NCI-H526 (cell line): ENCODE results near the gene INPP5A.
"Not testable (repeated sequence)": the region's sequence is repeated elsewhere in the genome, so short reads cannot be mapped to it uniquely, and the experiment has no call there.

Source experiments
- DNase-seq, 2 experiments: peaks; one replicate each; lab custom pipeline; 2025; lab: John Stamatoyannopoulos, UW

Gene INPP5A

GRCh38 chr10:132537684-132538001 lies at the start of gene INPP5A:
TSS of gene INPP5A (plus strand) at chr10:132537787. CDS start at chr10:132538097, 310 bp downstream.
- no peak for DNase-seq

DNA sequence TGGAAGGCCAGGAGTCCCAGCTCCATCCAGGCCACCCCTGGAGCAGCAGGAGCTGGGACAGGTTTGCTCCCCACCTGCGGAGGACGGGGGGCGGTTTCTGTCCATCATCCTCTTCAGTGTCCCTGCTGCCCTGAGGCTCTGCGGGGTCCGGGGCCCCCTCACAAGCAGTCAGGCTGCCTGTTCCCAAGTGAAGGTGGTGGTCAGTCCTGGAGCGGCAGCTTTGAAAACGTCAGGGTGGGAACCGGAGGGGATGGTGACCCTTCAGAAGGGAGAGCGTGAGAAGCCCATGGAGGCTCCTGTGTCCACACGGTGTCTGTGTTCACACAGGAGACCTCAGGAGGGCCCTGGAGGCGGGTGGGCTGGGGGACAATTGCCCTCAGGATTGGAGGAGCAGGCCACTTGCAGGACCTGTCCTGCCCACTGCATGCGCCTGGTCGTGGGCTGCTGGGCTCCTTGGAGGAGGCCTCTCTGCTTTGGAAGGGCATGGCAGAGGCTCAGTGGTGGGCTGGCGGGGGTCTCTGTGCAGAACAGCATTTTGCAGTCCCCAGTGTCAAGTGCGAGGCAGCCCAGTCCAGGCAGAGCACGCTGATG lies 49.3 kb upstream of the INPP5A start:
- no peak for DNase-seq

DNA sequence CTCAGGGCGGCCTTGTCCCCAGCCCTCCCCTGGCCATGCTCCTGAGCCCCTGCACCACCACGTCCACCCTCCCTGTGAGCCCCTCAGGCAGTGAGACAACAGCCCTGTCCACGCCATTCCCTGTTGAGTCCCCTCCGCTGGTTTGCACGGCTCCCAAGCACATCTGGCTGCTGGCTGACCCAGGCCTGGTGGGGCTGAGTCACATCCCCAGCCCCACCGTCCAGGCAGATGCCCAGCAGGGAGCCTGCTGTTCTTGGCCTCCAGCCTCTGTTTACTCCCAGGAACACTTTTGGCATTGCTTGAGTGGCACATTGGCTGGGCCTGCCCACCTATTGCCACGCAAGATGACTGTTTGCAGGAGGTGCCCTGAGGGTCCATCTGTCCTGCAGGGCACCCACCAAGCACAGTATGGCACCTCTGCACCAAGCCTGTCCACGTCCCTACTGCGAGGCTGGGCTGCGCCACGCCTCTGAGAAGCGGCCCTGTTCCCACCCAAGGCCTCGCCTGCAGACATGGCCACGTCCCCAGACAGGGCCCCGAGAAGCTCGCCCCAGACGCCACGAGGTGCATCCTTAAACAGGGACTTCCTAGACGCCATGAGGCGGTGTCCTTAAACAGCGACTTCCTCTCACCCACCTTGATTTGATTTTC lies 48.4 kb upstream of the INPP5A start:
- no peak for DNase-seq

DNA sequence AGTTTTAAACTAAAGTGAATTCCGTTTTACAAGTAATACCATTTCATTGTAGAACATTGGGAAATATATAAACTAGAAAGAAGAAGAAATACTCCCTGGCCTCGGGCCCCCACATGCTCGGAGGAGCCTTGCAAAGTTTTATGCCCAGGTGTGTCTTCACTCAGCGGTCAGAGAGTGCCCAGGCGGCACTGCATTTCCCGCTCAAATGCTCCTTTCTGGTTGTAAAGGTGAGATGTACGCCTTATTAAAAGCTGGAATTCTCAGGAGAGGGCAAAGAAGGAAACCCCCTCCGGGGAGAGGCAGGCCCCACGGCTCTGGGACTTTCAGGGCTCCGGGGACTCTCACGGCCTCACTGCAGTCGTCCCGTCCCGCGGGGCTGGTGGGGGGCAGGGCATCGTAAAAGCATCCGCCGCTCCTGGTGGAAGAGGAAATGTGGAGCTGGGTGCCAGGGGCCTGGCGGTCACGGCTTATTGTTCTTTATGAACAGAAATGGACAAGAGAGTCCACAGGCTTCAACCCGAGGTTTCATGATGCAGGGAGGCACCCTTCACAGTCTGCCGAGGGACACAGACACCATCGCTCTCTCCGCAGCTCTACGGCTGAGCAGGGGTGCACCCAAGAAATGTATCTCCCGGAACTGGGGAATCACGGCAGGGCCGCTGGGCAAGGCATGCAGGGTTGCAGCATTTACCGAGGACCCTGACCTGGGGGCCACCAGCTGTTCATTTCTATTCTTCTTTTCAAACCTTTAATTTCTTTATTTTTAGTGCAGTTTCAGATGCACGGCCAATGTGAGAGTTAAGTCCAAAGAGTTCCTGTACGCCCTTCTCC lies 47.7 kb upstream of the INPP5A start:
- no peak for DNase-seq

DNA sequence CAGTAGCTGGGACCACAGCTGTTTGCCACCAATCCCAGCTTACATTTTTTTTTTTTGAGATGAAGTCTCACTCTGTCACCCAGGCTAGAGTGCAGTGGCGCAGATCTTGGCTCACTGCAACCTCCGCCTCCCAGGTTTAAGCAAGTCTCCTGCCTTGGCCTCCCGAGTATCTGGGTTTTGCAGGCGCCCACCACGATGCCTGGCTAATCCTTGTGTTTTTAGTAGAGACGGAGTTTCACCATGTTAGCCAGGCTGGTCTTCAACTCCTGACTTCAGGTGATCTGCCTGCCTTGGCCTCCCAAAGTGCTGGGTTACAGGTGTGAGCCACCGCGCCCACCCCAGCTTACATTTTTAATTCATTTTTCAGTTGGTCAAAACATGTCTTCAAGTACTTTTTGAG lies 46.1 kb upstream of the INPP5A start:
- DNase-seq: not testable (repeated sequence)

- no peak for DNase-seq
These were observed 45.1 kb upstream of the INPP5A start for GRCh38 chr10:132492323-132493025.

GRCh38 chr10:132493246-132493755 lies 44.3 kb upstream of the INPP5A start:
- DNase-seq: no peak

DNA sequence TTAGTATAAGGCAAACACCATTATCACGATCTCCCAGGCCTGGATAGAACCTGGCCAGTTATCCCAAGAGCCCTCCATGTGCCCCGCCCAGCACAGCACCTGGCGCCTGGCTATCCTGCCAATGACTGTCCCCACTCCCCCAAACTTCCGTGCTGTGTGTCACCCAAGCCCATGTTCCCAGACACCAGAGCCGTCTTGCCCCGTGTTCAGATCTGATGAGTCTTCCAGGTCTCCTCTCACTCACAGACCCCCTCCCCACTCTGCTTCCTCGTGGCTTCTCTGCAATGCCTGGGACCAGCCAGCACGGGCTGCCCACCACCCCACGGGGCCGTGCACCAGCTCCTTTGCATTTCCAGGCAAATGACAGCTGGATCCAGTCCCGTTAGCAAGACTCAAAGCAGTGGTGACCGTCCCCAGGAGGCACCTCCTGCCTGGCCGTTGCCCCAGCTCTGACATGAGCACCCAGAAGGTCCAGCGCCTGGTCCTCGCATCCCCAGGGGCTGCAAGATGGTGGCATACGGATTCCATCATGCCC lies 43.8 kb upstream of the INPP5A start:
- DNase-seq: no peak

DNA sequence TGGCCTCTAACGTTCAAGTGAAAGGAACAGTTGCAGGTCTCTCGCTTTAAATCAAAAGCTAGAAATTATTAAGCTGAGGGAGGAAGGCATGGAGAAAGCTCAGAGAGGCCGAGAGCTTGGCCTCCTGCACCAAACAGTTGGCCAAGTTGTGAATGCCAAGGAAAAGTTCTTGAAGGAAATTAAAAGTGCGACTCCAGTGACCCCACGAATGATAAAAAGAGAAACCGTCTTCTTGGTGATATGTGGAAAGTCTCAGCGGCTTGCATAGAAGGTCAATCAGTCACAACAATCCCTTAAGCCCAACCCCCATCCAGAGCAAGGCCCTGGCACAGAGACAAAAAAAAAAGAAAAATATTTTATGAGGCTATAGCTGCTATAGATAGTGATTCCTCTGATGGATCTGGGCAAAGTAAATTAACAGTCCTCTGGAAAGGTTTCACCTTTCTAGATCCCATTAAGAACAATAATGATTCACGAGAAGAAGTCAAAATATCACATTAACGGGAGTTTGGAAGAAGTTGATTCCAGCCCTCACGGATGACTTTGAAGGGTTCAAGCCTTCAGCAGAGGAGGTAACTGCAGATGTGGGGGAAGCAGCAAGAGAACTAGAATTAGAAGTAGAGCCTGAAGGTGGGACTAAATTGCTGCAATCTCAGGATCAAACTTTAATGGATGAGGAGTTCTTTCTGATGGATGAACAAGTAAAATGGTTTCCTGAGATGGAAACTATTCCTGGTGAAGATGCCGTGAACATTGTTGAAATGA lies 42.5 kb upstream of the INPP5A start:
- DNase-seq: no peak

- no peak for DNase-seq
These were observed 41.1 kb upstream of the INPP5A start for GRCh38 chr10:132496360-132497062.

DNA sequence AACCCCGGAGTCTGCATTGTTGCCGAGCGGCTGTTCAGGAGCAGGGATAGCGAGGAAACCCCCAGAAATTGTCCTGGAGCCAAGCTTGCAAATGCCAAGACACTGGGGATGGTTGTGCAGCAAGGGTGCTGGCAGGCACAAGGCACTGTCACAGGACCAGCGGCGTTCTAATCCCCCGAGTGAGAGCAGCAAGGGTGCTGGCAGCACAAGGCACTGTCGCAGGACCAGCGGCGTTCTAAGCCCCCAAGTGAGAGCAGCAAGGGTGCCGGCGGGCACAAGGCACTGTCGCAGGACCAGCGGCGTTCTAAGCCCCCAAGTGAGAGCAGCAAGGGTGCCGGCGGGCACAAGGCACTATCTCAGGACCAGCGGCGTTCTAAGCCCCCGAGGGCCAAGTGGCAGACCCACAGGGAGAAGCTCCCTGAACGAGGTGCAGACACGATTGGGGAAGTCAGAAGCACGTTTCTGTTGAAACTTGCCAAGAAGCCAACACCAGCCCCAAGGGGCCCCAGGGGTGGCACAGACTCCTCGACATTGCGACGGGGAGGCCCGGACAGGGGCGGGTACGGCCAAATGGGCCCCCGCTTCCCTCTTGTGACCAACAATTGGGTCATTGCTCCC lies 40.4 kb upstream of the INPP5A start:
- no peak for DNase-seq

DNA sequence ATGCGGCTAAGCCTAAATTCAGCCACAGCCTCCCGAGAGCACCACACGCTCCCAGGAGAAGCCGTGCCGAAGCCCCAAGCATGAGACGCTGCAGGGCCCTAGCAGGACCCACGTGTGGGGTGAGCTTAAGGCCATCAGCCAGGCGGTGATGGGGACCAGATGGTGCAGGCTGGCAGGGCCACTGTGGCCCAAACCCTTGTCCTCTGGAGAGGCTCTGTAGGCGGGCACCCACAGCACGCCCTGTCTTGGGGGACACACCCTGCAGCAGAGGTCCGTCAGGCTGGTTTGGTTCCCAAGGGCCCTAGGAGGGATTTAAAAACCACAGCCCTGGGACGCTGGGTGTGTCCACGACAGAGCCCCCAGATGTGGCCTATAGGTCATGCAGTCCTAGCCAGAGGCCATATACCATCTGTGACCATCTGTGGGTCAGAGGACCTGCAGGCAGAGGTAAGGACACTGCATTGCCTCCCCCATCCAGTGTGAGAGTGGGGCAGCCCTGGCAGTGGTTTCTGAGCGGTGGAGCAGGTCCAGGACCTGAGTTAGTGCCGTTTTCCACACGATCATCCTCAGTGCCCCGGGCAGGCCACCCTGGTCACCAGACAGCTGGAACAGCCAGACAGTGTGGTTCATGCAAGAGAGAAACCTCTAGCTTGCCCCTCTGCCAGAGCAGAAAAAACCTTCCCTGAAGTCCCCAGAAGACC lies 39.6 kb upstream of the INPP5A start:
- DNase-seq: no peak

DNA sequence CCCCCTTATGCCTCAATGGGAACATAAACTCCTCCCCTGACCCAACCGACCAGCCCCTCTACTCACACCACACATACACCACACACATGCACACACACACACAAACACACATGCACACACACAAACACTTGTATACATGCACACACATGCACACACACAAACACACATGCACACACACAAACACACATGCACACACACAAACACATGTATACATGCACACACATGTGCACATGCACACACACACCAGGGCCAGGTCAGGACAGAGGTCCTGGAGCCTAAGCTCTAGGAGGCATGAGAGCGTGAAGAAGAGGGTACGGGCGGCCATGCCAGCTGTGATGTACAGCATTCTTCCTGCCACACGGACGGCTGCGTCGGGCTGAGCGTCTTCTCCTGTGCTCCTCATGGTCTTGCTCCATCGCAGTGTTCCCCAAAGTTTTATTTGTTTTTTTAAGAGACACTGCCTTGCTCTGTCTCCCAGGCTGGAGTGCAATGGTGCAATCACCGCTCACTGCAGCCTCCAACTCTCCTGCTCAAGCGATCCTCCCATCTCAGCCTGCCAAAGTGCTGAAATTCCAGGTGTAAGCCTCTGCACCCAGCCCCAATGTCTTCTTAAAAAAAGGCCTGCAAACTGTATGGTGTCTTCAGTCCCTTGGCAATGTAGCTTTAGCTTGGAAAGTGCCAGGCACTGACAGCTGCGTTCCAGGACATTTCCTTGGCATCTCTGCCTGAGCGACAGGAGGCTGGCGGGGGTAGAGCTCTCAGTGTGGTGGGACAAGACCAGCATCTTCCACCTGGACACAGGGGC lies 38.8 kb upstream of the INPP5A start:
- DNase-seq: no peak

DNA sequence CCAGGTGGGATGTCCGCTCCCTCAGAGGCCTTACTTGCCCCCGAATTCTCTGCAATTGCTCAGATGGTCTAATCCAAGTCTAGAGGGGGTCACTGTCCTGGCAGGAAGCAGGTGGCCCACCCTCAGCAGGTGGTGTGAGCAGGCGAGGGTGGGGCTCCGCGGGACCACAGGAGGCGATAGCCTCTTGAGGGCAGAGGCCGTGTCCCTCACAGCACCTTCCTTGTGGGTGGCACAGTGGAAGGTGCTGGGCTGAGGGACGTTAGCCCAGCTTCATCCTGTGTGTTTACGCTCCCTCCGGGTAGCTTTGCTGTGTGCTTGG lies 38.3 kb upstream of the INPP5A start:
- no peak for DNase-seq

GRCh38 chr10:132500781-132501415 lies 36.7 kb upstream of the INPP5A start:
- no peak for DNase-seq

DNA sequence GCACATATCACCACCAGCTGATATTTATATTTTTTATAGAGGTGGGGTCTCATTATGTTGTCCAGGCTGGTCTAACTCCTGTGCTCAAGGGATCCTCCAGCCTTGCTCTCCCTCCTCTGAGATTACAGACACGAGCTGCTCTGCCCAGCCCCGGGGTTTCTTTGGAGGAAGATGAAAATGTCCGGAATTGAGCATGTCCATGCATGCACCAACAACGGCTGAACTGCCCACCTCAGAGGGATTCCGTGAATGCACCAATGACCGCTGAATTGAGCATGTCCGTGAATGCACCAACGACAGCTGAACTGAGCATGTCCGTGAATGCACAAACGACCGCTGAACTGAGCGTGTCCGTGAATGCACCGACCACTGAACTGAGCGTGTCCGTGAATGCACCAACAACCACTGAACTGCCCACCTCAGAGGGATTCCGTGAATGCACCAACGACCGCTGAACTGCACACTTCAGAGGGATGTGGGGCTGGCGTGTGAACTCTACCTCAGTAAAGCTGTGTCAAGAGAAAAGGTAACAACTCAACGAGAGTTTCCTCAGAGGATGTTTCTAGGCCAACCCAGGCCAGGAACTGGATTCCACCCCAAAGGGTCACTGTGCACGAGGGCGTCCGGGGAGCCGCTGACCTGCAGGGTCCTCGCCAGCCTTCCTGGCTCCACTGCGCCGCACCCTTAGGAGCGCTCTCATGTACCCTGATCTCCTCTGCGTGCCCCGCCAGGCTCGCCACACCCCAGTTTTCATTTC lies 34.9 kb upstream of the INPP5A start:
- no peak for DNase-seq

GRCh38 chr10:132503581-132504421 lies 33.8 kb upstream of the INPP5A start:
- no peak for DNase-seq
